Measurements from ENCODE around the gene CROCC2. TPM values are rescaled to one million over a fixed set of nuclear protein-coding genes. Genes with fewer than 3 reads are reported as not detected.

Gene CROCC2
- total RNA-seq, 1 donor from 2014 or later, result not detected

- Mint-ChIP-seq H3K27ac (ENCODE audit: unreplicated experiment) (no peak overlapping the region), H3K4me1 (ENCODE audit: low read depth) (no peaks in the 10 kb centered on the region), H3K36me3 (ENCODE audit: low read depth) (peaks cover 4% of the 10 kb centered on the region), H3K9me3 (ENCODE audit: low read depth) (peaks cover 12% of the 10 kb centered on the region), H3K27me3 (ENCODE audit: low read depth) (peaks cover 32% of the 10 kb centered on the region), H3K4me3 (ENCODE audit: unreplicated experiment) (no peak overlapping the region)
- TF ChIP-seq CTCF (IDR thresholded peaks at IDR 0.05), result no peak
- peak; percentile 73 for DNase-seq (ENCODE audit: low spot score)
Measured at GRCh38 chr2:240928476-240929363, 22.6 kb downstream of the CROCC2 start.

- DNase-seq (ENCODE audit: low spot score), result peak; percentile 74
- Mint-ChIP-seq H3K36me3 (ENCODE audit: low read depth) (peaks cover 4% of the 10 kb centered on the region), H3K4me3 (ENCODE audit: unreplicated experiment) (no peak overlapping the region), H3K4me1 (ENCODE audit: low read depth) (no peaks in the 10 kb centered on the region), H3K27ac (ENCODE audit: unreplicated experiment) (no peak overlapping the region), H3K9me3 (ENCODE audit: low read depth) (peaks cover 12% of the 10 kb centered on the region), H3K27me3 (ENCODE audit: low read depth) (peaks cover 32% of the 10 kb centered on the region)
- no peak for TF ChIP-seq CTCF (IDR thresholded peaks at IDR 0.05)
Measured at GRCh38 chr2:240929364-240930095, 23.4 kb downstream of the CROCC2 start.

GRCh38 chr2:240930096-240930630 is 24.0 kb downstream of the CROCC2 start:
- Mint-ChIP-seq H3K36me3 (ENCODE audit: low read depth) (peaks cover 4% of the 10 kb centered on the region), H3K27ac (ENCODE audit: unreplicated experiment) (no peak overlapping the region), H3K4me3 (ENCODE audit: unreplicated experiment) (no peak overlapping the region), H3K9me3 (ENCODE audit: low read depth) (peaks cover 12% of the 10 kb centered on the region), H3K4me1 (ENCODE audit: low read depth) (no peaks in the 10 kb centered on the region), H3K27me3 (ENCODE audit: low read depth) (peaks cover 32% of the 10 kb centered on the region)
- TF ChIP-seq CTCF (IDR thresholded peaks at IDR 0.05), result no peak
- DNase-seq (ENCODE audit: low spot score), result peak; percentile 67

- H3K27ac Mint-ChIP-seq (ENCODE audit: unreplicated experiment), result no peak overlapping the region
- H3K9me3 Mint-ChIP-seq (ENCODE audit: low read depth), result peaks cover 12% of the 10 kb centered on the region
- peak; percentile 79 for DNase-seq (ENCODE audit: low spot score)
- peaks cover 4% of the 10 kb centered on the region for H3K36me3 Mint-ChIP-seq (ENCODE audit: low read depth)
- TF ChIP-seq CTCF (IDR thresholded peaks at IDR 0.05), result no peak
- no peaks in the 10 kb centered on the region for H3K4me1 Mint-ChIP-seq (ENCODE audit: low read depth)
- no peak overlapping the region for H3K4me3 Mint-ChIP-seq (ENCODE audit: unreplicated experiment)
- peaks cover 34% of the 10 kb centered on the region for H3K27me3 Mint-ChIP-seq (ENCODE audit: low read depth)
Measured at GRCh38 chr2:240930631-240931318, 24.6 kb downstream of the CROCC2 start.

Measured in chondrocyte (in vitro differentiated cells).